Activated CD4-positive, alpha-beta T cell treated with anti-CD3 and anti-CD28 coated beads, Interleukin-2, amount 50 U/mL, for 48 hours (primary cell): ENCODE results near the gene BCLAF3.

Source experiments
- DNase-seq, 2 experiments: peaks; one replicate each; pipeline ENCODE4 v3.0.0-alpha.2; 2020

BCLAF3 gene

DNA sequence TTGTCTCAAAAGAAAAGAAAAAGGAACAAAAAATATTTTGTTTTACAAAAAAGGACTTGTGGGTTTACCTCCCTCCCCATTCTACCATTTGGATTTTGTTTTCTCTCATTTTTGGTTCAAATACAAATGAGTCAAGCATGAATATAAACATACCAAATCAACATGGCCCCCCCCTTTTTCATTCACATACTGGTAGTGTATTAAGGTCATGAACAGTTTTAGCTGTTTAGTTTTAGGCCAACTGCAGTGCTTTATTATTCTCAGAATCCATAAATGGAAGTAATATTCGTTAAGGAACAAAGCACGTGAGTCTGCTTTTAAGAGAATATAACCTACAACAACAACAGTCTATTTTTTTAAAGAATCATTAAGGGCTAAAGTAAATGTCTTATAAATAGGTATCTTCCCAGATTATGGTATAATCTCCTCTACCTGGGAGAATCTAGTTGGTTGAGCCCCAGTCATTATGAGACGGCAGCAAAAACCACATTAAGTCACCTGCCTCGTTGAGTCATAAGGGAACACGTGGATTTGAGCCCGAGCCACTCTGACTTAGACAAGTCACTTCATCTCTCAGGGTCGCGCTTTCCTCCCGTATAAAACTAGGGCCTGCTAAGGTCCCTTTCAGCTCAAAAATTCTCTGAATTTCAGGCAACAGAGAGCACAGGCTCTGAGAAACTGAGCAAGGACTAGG, 26.7 kb downstream of the BCLAF3 start:
- peak; percentile 17 to 41 for DNase-seq

DNA sequence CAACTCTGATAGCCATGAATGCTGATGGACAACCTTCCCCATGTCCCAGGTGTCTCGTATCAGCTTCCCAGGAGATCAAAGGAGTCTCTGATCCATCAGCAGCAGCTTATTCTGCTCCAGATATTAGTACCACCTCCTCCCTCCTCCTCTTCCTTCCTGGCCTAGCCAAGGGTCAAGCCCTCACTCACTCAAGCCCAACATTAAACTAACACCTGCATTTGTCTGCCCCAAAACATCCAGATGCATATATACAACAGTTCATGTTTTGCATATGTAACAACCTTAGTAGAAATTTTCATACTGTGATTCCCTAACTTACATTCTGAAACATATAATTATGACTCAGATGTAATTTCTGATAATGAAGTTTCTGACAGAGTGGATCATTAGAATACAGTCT, 29.9 kb downstream of the BCLAF3 start:
- no peak for DNase-seq

DNA sequence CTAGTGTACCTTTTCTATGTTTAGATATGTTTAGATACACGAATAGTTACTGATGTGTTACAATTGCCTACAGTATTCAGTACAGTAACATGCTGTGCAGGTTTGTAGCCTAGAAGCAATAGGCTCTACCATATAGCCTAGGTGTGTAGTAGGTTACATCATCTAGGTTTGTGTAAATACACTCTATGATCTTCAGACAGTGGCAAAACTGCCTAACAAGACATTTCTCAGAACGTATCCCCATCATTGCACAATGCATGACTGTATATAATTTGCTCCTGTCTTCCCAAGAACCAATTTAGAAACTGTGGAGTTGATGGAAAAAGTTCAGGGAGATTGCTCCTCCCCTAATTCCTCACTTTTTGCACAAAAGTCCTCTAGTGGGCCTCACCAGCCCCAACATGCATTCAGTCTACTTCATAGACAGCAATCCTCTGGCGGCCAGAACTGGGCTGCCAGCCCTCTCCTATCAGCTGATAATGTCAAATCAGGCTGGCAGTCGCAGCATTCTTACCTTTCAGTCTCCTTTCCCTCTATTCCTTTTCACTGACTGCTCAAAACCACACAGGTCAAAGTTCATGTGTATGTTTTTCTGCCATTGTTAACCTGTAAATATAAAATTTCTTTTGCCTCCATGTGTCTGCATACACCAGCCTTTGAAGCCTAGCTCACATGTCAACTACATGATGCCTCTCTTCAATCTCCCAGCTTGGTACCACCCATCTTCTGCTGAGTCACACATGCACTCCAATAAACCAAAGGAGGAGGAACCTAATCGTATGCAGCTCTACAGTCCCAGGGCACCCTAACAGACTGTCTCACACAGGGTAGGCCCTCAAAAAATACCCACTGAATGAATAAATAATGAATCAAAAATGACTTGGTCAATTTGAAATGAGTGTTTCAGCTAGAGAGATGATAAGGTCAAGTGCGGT, 32.0 kb downstream of the BCLAF3 start:
- DNase-seq: no peak

DNA sequence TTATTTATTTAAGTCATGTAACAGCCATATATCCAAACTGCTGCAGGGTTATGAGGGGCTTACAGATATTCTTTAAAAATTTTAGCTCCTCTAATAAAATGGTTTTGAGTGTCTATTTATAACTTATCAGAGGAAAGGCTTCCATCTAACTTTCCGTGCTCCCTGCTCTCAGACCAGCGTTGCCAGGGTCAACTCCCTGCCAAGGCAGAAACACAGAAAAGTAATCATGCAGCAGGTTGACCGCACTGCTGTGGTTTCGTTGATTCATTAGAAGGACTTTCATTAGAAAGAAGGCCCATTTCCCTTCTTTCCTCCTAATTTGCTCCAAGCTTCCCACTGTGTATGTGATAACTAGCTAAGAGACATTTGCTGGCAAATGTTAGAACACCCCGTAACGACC, 33.9 kb downstream of the BCLAF3 start:
- DNase-seq: no peak

DNA sequence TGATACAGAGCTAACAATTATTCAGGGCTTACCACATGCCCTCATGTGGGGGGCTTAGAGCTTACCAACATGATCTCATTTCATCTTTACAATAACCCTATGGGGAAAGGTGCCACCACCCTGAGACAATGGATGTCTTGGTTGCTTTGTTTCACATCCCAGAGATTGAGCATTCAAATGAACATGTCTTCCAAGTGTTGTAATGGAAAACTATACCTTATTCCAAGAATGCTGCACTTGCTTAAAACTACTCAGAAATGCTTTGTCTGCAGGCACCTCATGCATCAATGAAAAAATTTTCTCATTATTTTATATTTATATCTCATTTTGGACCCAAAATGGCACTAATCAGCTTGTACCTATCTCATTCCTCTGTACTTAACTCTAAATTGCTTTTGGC, 34.6 kb downstream of the BCLAF3 start:
- no peak for DNase-seq

DNA sequence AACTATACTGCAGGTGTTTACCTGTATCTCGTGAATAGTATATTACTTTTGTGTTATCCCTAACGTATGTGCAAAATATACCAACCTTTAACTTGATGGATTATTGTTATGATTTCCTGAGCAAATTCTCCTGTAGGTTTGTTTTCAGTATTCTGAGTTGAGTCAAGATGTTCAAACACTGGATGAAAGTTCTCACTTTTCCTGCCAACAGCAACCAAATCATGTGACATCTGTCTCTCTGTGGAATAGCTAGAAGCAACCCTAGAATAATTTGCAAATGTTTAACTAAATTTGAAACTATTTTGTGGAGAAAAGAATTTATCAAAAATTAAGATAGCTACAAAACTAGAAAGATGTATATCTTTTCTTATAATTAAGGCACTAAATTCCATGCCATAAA, 35.6 kb downstream of the BCLAF3 start:
- no peak for DNase-seq

DNA sequence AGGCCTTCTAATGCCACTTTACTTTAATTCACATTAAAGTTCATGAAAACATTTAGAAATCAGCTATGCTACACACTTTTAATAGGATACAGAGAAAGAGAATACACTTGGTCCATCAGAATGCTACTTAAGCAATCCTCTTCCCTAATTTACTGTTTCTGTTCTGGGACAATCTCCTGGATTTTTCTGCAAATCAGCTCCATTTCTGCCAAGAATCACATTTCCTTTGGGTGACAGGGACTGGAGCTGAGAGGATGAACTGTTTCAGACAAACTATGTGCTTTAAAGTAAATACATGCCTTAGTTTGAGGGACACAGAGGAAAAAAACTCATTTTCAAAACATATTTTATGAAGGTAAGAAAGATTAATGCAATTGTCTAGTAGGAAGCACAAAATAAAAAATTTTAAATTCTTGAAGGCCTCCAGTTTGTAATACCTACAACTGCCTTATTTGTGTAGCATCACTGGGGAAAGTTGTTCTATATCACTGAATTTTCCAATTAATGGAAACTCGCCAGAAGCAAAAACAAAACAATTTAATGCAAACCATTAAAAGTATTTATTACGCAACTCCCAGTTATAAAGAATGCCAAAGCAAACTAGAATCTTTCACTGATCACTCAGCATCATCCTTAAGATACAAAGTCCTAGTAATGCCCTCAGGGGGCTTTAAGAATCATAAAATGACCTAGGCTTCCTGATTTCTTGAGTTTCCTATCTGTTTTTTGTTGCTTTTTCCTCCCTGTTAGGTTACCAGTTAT, 36.3 kb downstream of the BCLAF3 start:
- DNase-seq: no peak

DNA sequence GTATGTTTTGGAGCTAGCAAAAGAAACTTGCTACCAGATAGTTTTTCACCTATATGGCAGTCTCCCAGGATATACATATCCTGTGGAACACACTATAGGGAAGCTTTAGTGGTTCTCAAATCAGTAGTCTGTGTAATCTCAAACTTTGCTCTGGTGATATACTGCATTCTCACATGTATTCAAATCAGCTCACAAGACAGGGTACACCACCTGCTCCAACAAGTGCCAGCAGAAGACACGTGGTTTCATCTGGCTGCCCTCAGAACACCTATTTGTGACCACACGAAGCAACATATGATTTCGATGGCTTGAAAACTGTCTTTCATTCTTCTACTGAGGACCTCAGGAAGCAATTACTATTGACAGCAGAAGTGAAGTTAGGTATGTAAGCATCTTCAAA, 37.7 kb downstream of the BCLAF3 start:
- DNase-seq: no peak

DNA sequence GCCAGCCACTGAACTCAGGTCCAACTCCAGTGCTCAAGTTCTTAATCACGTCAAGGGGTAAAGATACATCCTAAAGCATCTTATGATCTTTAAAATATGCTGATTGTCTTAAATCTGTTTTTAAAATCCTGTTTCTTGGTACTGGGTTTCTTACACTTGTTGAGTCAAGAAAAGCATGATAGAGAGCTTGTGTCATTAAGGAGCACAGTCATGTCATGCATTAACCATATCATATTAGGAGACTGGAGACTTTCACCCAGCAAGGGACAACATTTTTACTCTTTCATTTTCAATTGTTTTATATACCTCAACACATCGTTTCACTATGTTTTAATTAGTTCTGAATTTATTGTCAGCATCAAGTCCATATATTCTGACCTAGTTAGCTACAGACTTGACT, 41.5 kb downstream of the BCLAF3 start:
- no peak for DNase-seq

DNA sequence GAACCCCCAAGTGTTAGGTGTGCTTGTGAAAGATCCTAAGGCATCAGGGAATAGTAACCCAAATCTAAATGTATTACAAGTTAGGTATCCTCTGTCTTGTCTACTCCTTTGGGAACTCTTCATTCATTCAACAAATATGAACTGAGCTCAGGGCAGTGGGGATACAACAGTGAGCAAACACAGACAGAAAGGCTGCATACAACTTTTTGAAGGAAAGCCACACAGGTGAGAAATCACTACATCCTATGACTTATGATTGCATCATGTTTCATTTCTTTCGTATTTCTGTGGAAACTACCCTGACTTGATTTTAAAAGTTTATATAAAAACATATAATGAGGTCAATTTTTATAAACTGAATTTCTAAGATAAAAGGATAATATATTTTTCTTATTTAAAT, 43.2 kb downstream of the BCLAF3 start:
- DNase-seq: no peak
